ENCODE measurements around the gene ZNF701. TPM values are rescaled to one million over a fixed set of nuclear protein-coding genes. Genes with fewer than 3 reads are reported as not detected.
"Not testable (repeated sequence)": the region's sequence is repeated elsewhere in the genome, so short reads cannot be mapped to it uniquely, and the experiment has no call there.

Gene ZNF701
- total RNA-seq, 1 donor: 12.6 TPM

GRCh38 chr19:52533901-52534300, 36.2 kb upstream of the ZNF701 start:
- TF ChIP-seq CTCF (IDR thresholded peaks at IDR 0.05; ENCODE audit: insufficient read depth, low read length): no peak
- no peak overlapping the region for H3K4me3 ChIP-seq (ENCODE audit: low read depth, low read length)

DNA sequence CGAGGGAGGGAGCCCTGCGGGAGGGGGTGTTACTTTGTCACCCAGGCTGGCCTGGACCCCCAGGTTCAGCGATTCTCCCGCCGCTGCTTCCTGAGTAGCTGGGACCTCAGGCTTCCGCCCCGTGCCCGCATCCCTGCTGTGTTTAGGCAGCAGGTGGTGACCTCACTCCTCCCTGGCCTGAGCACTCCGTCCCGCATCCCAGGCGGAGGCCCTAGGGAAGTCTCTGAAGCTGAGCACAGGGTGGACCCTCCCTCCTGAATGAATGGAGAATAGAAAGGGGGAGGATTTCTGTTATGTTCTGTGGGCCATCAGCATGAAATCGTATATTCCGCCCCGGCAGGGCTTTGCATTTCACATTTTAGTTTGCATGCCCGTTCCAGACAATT, 34.7 kb upstream of the ZNF701 start:
- DNase-seq (ENCODE audit: low read depth): not testable (repeated sequence)
- H3K4me3 ChIP-seq (ENCODE audit: low read depth, low read length): peak overlapping the region; percentile 71

More at GRCh38 chr19:52533901-52534300, 36.2 kb upstream of the ZNF701 start:
- DNase-seq (ENCODE audit: low read depth): no peak

GRCh38 chr19:52535771-52536447, 34.2 kb upstream of the ZNF701 start:
- peak; percentile 34 for TF ChIP-seq CTCF (IDR thresholded peaks at IDR 0.05; ENCODE audit: insufficient read depth, low read length)
- H3K4me3 ChIP-seq (ENCODE audit: low read depth, low read length): peak overlapping the region; percentile 71
- peak; percentile 66 for DNase-seq (ENCODE audit: low read depth)

- no peak for TF ChIP-seq CTCF (IDR thresholded peaks at IDR 0.05; ENCODE audit: insufficient read depth, low read length)
- peak overlapping the region; percentile 71 for H3K4me3 ChIP-seq (ENCODE audit: low read depth, low read length)
- DNase-seq (ENCODE audit: low read depth): no peak
Observed at GRCh38 chr19:52536448-52536800, 33.7 kb upstream of the ZNF701 start.

- not testable (repeated sequence) for H3K4me3 ChIP-seq (ENCODE audit: low read depth, low read length); DNase-seq (ENCODE audit: low read depth)
Observed at GRCh38 chr19:52538815-52539214, 31.3 kb upstream of the ZNF701 start.

- H3K4me3 ChIP-seq (ENCODE audit: low read depth, low read length); DNase-seq (ENCODE audit: low read depth): not testable (repeated sequence)
Observed at GRCh38 chr19:52541176-52541575, 28.9 kb upstream of the ZNF701 start.

- no peak for DNase-seq (ENCODE audit: low read depth)
- H3K4me3 ChIP-seq (ENCODE audit: low read depth, low read length): no peak overlapping the region
- no peak for TF ChIP-seq CTCF (IDR thresholded peaks at IDR 0.05; ENCODE audit: insufficient read depth, low read length)
Observed at GRCh38 chr19:52541608-52542007, 28.5 kb upstream of the ZNF701 start.

DNA sequence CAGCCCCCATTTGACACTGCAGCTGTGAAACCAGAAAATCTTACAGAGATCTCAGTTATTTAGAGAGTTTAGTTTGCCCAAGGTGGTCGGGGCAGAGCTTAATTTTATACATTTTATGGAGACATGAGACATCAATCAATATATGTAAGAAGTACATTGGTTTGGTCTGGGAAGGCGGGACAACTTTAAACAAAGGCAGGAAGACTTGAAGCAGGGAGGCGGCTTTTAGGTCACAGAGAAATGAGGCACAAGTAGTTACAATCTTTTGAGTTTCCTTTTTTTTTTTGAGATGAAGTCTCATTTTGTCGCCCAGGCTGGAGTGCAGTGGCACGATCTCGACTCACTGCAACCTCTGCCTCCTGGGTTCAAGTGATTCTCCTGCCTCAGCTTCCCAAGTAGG, 27.5 kb upstream of the ZNF701 start:
- not testable (repeated sequence) for H3K4me3 ChIP-seq (ENCODE audit: low read depth, low read length); DNase-seq (ENCODE audit: low read depth)

GRCh38 chr19:52542984-52543664, 27.0 kb upstream of the ZNF701 start:
- no peak for TF ChIP-seq CTCF (IDR thresholded peaks at IDR 0.05; ENCODE audit: insufficient read depth, low read length)
- H3K4me3 ChIP-seq (ENCODE audit: low read depth, low read length): no peak overlapping the region
- no peak for DNase-seq (ENCODE audit: low read depth)
